Transverse colon (tissue), 4 donors: Measurements from ENCODE around the gene TUBB2A.

ENCODE experiments used
- POLR2A ChIP-seq: fragments of 450-650 bp; IDR thresholded peaks from one replicate; pipeline ENCODE4 v1.6.1; 2016; ENCODE audit warnings: antibody characterized with exemption, mild to moderate bottlenecking, moderate library complexity
- POLR2AphosphoS5 ChIP-seq, 3 donors: sonication (generic); formaldehyde crosslinking; IDR thresholded peaks; one replicate each; pipeline ENCODE4 v1.6.1; 2016; ENCODE audit warnings: antibody characterized with exemption in 3 of 3
- TF ChIP-seq, protein P1 (sequence below), 5 experiments: fragments of 200-600 bp in 3 of 5; fragments of 450-650 bp in 2 of 5; sonication (generic) in 3 of 5; IDR thresholded peaks; 1 replicate in 2 of 5; 2 replicates in 3 of 5; pipeline ENCODE4 v1.5.1; 2016 to 2017; ENCODE audit warnings: antibody characterized with exemption in 5 of 5, inconsistent platforms in 3 of 5, mild to moderate bottlenecking in 2 of 5, moderate library complexity in 1 of 5

DNA sequence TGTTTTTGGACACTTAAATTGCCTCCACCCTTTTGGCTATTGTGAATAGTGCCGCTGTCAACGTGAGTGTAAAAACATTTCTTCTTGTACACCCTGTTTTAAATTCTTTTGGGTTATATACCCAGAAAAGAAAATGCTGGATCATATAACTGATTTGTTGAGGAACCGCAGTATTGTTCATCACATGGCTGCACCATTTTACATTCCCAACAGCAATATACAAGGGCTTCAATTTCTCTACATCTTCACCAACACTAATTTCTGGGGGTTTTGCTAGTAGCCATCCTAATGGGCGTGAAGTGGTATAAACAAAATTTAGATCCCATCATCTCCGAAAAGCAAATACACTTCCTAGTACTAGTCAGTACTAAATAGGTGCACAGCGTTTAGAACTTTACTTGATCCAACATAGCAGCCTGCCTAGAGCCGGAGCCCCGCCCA, 39.4 kb downstream of the TUBB2A start:
- TF ChIP-seq, protein P1, sequence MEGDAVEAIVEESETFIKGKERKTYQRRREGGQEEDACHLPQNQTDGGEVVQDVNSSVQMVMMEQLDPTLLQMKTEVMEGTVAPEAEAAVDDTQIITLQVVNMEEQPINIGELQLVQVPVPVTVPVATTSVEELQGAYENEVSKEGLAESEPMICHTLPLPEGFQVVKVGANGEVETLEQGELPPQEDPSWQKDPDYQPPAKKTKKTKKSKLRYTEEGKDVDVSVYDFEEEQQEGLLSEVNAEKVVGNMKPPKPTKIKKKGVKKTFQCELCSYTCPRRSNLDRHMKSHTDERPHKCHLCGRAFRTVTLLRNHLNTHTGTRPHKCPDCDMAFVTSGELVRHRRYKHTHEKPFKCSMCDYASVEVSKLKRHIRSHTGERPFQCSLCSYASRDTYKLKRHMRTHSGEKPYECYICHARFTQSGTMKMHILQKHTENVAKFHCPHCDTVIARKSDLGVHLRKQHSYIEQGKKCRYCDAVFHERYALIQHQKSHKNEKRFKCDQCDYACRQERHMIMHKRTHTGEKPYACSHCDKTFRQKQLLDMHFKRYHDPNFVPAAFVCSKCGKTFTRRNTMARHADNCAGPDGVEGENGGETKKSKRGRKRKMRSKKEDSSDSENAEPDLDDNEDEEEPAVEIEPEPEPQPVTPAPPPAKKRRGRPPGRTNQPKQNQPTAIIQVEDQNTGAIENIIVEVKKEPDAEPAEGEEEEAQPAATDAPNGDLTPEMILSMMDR (IDR thresholded peaks at IDR 0.05) = no peak
- TF ChIP-seq POLR2AphosphoS5 (IDR thresholded peaks at IDR 0.05) (no peak), POLR2A (no peak)
